Mesothelial cell of epicardium (in vitro differentiated cells): Measurements from ENCODE around the gene LINC01488. TPM values are rescaled to one million over a fixed set of nuclear protein-coding genes. Genes with fewer than 3 reads are reported as not detected.

Experiments
- total RNA-seq: library from RNA; stranded (reverse); gene quantifications from 3 replicates; pipeline ENCODE4 v1.2.1, GENCODE V29; 2021

LINC01488 gene
- total RNA-seq, 1 donor from 2014 or later = not detected

Other genes with a start within 250 kb of the LINC01488 start
- gene MYEOV, start 187.5 kb upstream of the LINC01488 start, total RNA-seq = 1.9 to 2.6 TPM (median 2.1 TPM) in 3 replicates
- gene CCND1, start 159.5 kb downstream of the LINC01488 start, total RNA-seq = 215 to 224 TPM (median 217 TPM) in 3 replicates
- 30.0 to 35.8 TPM (median 31.6 TPM) in 3 replicates for gene LTO1, start 193.7 kb downstream of the LINC01488 start, total RNA-seq
- not detected in 3 replicates for gene FGF19, start 222.4 kb downstream of the LINC01488 start, total RNA-seq